ENCODE measurements around the gene NUTM2E. TPM values are rescaled to one million over a fixed set of nuclear protein-coding genes. Genes with fewer than 3 reads are reported as not detected.
"Not testable (repeated sequence)": the region's sequence is repeated elsewhere in the genome, so short reads cannot be mapped to it uniquely, and the experiment has no call there.

The NUTM2E gene
- total RNA-seq (2014; rRNA removed; shearing (Covaris generic)) = not detected in 2 replicates
- not detected in 2 replicates for polyA plus RNA-seq (2016; fragmentation: Nextera tagmentation; extraction: Ambion mirVana)

GRCh38 chr10:79826496-79827215 is at the start of gene NUTM2E:
Gene NUTM2E, plus strand, starts transcription at chr10:79826739. Its CDS starts 15,002 bp downstream, at chr10:79841741.
- H3K9me2 ChIP-seq (ENCODE audit: insufficient read depth); H3K27me3 ChIP-seq (replicated peaks; ENCODE audit: insufficient read depth); in situ Hi-C loops (cut with MboI); H3F3A ChIP-seq (ENCODE audit: insufficient read depth); H3K36me3 ChIP-seq (ENCODE audit: low read depth); H3K9me3 ChIP-seq (ENCODE audit: low read depth); H4K20me1 ChIP-seq (ENCODE audit: insufficient read depth): not testable (repeated sequence)
- Histone ChIP-seq H3K4me1 (ENCODE audit: insufficient read depth) (peaks cover 14% of the 10 kb centered on the region), H3K4me3 (peak within 1 kb of the TSS; percentile 70), H3K27ac (peak within 1 kb of the TSS; percentile 89), H3K4me2 (ENCODE audit: unreplicated experiment) (peak within 1 kb of the TSS; percentile 83), H3K9ac (peak within 1 kb of the TSS; percentile 94), H2AFZ (peak within 1 kb of the TSS; percentile 81), H3K79me2 (ENCODE audit: insufficient read depth) (peaks cover 68% of the 10 kb centered on the region)
- DNase-seq = peak; percentile 84
- WGBS, 2 experiments (ENCODE audit: low coverage in 1 of 2, low lambda C conversion rate in 2 of 2, missing lambda C conversion rate in 2 of 2) = 1 to 2% methylated on average over 29 of the region's 78 CpGs

GRCh38 chr10:79777997-79778396 is 48.5 kb upstream of the NUTM2E start:
- H4K20me1 ChIP-seq (ENCODE audit: insufficient read depth); H3K9me3 ChIP-seq (ENCODE audit: low read depth); H3K27me3 ChIP-seq (replicated peaks; ENCODE audit: insufficient read depth); H2AFZ ChIP-seq; H3K4me3 ChIP-seq; H3K4me1 ChIP-seq (ENCODE audit: insufficient read depth); H3K4me2 ChIP-seq (ENCODE audit: unreplicated experiment); H3K9ac ChIP-seq; H3K9me2 ChIP-seq (ENCODE audit: insufficient read depth); DNase-seq; H3K36me3 ChIP-seq (ENCODE audit: low read depth); H3F3A ChIP-seq (ENCODE audit: insufficient read depth); in situ Hi-C loops (cut with MboI); H3K79me2 ChIP-seq (ENCODE audit: insufficient read depth): not testable (repeated sequence)
- H3K27ac ChIP-seq = peak overlapping the region; percentile 15; the same call in 1 of the 2 replicates

GRCh38 chr10:79779310-79779938 is 47.1 kb upstream of the NUTM2E start:
- H4K20me1 ChIP-seq (ENCODE audit: insufficient read depth); H2AFZ ChIP-seq; H3K27ac ChIP-seq; H3K9ac ChIP-seq; H3K36me3 ChIP-seq (ENCODE audit: low read depth); H3K4me3 ChIP-seq; H3K4me2 ChIP-seq (ENCODE audit: unreplicated experiment); H3K4me1 ChIP-seq (ENCODE audit: insufficient read depth); H3K9me2 ChIP-seq (ENCODE audit: insufficient read depth); H3K27me3 ChIP-seq (replicated peaks; ENCODE audit: insufficient read depth); H3F3A ChIP-seq (ENCODE audit: insufficient read depth); H3K79me2 ChIP-seq (ENCODE audit: insufficient read depth); H3K9me3 ChIP-seq (ENCODE audit: low read depth); in situ Hi-C loops (cut with MboI): not testable (repeated sequence)
- peak; percentile 72 for DNase-seq
- WGBS, 2 experiments (ENCODE audit: low coverage in 1 of 2, low lambda C conversion rate in 2 of 2, missing lambda C conversion rate in 2 of 2) = 14 to 26% methylated on average over 14 of the region's 14 CpGs

GRCh38 chr10:79779992-79780391 is 46.5 kb upstream of the NUTM2E start:
- H3K4me3 ChIP-seq; H3K27me3 ChIP-seq (replicated peaks; ENCODE audit: insufficient read depth); H2AFZ ChIP-seq; H3K36me3 ChIP-seq (ENCODE audit: low read depth); H3F3A ChIP-seq (ENCODE audit: insufficient read depth); H3K9me2 ChIP-seq (ENCODE audit: insufficient read depth); H3K27ac ChIP-seq; in situ Hi-C loops (cut with MboI); H3K9ac ChIP-seq; H3K4me2 ChIP-seq (ENCODE audit: unreplicated experiment); H3K9me3 ChIP-seq (ENCODE audit: low read depth); H4K20me1 ChIP-seq (ENCODE audit: insufficient read depth); DNase-seq; H3K79me2 ChIP-seq (ENCODE audit: insufficient read depth); H3K4me1 ChIP-seq (ENCODE audit: insufficient read depth): not testable (repeated sequence)
- WGBS, 2 experiments (ENCODE audit: low coverage in 1 of 2, low lambda C conversion rate in 2 of 2, missing lambda C conversion rate in 2 of 2) = 25 to 56% methylated on average over 1 of the region's 2 CpGs

GRCh38 chr10:79781584-79781983 is 45.0 kb upstream of the NUTM2E start:
- H3K36me3 ChIP-seq (ENCODE audit: low read depth); H2AFZ ChIP-seq; H4K20me1 ChIP-seq (ENCODE audit: insufficient read depth); H3K27me3 ChIP-seq (replicated peaks; ENCODE audit: insufficient read depth); DNase-seq; H3K4me3 ChIP-seq; H3K4me2 ChIP-seq (ENCODE audit: unreplicated experiment); H3K9ac ChIP-seq; H3K9me2 ChIP-seq (ENCODE audit: insufficient read depth); in situ Hi-C loops (cut with MboI); H3K4me1 ChIP-seq (ENCODE audit: insufficient read depth); H3K27ac ChIP-seq; H3K79me2 ChIP-seq (ENCODE audit: insufficient read depth); H3K9me3 ChIP-seq (ENCODE audit: low read depth); H3F3A ChIP-seq (ENCODE audit: insufficient read depth): not testable (repeated sequence)
- WGBS, 2 experiments (ENCODE audit: low coverage in 1 of 2, low lambda C conversion rate in 2 of 2, missing lambda C conversion rate in 2 of 2) = 80 to 86% methylated on average over 3 of the region's 3 CpGs

- in situ Hi-C loops (cut with MboI) = not testable (repeated sequence)
Observed at GRCh38 chr10:79787455-79787952, 39.0 kb upstream of the NUTM2E start.

GRCh38 chr10:79789351-79789750 is 37.2 kb upstream of the NUTM2E start:
- 96 to 100% methylated on average over 2 of the region's 2 CpGs for WGBS, 2 experiments (ENCODE audit: low coverage in 1 of 2, low lambda C conversion rate in 2 of 2, missing lambda C conversion rate in 2 of 2)
- H3F3A ChIP-seq (ENCODE audit: insufficient read depth); H3K4me3 ChIP-seq; H3K9ac ChIP-seq; H3K36me3 ChIP-seq (ENCODE audit: low read depth); H4K20me1 ChIP-seq (ENCODE audit: insufficient read depth); H3K4me2 ChIP-seq (ENCODE audit: unreplicated experiment); H2AFZ ChIP-seq; H3K4me1 ChIP-seq (ENCODE audit: insufficient read depth); H3K9me3 ChIP-seq (ENCODE audit: low read depth); DNase-seq; H3K27me3 ChIP-seq (replicated peaks; ENCODE audit: insufficient read depth); H3K27ac ChIP-seq; H3K9me2 ChIP-seq (ENCODE audit: insufficient read depth); in situ Hi-C loops (cut with MboI); H3K79me2 ChIP-seq (ENCODE audit: insufficient read depth): not testable (repeated sequence)

More at GRCh38 chr10:79787455-79787952, 39.0 kb upstream of the NUTM2E start:
- not testable (repeated sequence) for H3K27me3 ChIP-seq (replicated peaks; ENCODE audit: insufficient read depth); H3K9me3 ChIP-seq (ENCODE audit: low read depth); H3F3A ChIP-seq (ENCODE audit: insufficient read depth); H3K4me2 ChIP-seq (ENCODE audit: unreplicated experiment); H3K9ac ChIP-seq; H4K20me1 ChIP-seq (ENCODE audit: insufficient read depth); H3K9me2 ChIP-seq (ENCODE audit: insufficient read depth); H3K79me2 ChIP-seq (ENCODE audit: insufficient read depth); DNase-seq; H3K4me3 ChIP-seq; H2AFZ ChIP-seq; H3K36me3 ChIP-seq (ENCODE audit: low read depth); H3K4me1 ChIP-seq (ENCODE audit: insufficient read depth)
- peak overlapping the region; percentile 15; the same call in 1 of the 2 replicates for H3K27ac ChIP-seq
